ENCODE results near the gene FBXL7. TPM values are rescaled to one million over a fixed set of nuclear protein-coding genes. Genes with fewer than 3 reads are reported as not detected.

The FBXL7 gene
- total and polyA plus RNA-seq, 2 experiments from 2014 or later, result 4.5 to 15.2 TPM

DNA sequence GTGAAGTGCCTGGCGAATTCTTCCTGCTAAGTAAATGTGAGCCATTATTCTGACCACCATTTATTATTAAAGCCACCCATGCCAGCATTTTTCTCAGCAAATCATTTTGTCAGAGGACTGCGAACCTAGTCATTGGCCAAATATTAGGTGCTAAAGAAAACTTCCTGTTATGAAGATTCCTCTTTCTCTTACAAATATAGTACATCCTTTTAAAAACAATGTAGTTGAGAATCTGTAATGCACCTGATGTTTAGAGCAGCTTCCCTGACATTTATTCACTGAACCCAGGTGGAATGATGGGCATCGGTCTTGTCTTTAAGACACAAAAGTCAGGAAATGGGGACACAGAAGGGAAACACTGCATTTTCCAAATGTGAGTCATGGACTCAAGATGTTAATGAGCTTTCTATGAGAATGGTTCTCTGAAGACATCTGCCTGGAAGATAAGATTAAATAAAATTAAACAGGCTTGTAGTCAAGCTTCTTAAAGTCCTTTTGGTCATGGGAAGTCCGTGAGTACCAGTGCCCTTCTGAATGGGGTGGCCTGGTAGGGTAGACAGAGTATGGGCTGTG, 290.6 kb downstream of the FBXL7 start:
- no peaks in the 10 kb centered on the region for H3K36me3 Mint-ChIP-seq (ENCODE audit: low read depth)
- no peak overlapping the region for H3K4me3 Mint-ChIP-seq
- H3K27ac Mint-ChIP-seq, result no peak overlapping the region
- H3K4me2 ChIP-seq, result no peak overlapping the region
- no peak overlapping the region for H3K27ac ChIP-seq (ENCODE audit: low read depth)
- TF ChIP-seq EZH2phosphoT487 (IDR thresholded peaks at IDR 0.05; ENCODE audit: unreplicated experiment) (no peak), CREB1 (CRISPR knock-in tag; IDR thresholded peaks at IDR 0.05; ENCODE audit: low read depth) (no peak), EZH2 (IDR thresholded peaks at IDR 0.05; ENCODE audit: low read depth, unreplicated experiment) (no peak), ZNF114 (CRISPR knock-in tag; IDR thresholded peaks at IDR 0.05) (no peak), NANOG (IDR thresholded peaks at IDR 0.05; ENCODE audit: borderline replicate concordance) (no peak), STAT1 (IDR thresholded peaks at IDR 0.05; ENCODE audit: unreplicated experiment) (no peak), POLR2AphosphoS5 (IDR thresholded peaks at IDR 0.05; ENCODE audit: low read depth) (no peak), REST (IDR thresholded peaks at IDR 0.05; ENCODE audit: unreplicated experiment) (no peak), ETS1 (IDR thresholded peaks at IDR 0.05) (no peak), ZNF331 (CRISPR knock-in tag; IDR thresholded peaks at IDR 0.05; ENCODE audit: low read depth) (no peak)
- TF ChIP-seq, protein P1, sequence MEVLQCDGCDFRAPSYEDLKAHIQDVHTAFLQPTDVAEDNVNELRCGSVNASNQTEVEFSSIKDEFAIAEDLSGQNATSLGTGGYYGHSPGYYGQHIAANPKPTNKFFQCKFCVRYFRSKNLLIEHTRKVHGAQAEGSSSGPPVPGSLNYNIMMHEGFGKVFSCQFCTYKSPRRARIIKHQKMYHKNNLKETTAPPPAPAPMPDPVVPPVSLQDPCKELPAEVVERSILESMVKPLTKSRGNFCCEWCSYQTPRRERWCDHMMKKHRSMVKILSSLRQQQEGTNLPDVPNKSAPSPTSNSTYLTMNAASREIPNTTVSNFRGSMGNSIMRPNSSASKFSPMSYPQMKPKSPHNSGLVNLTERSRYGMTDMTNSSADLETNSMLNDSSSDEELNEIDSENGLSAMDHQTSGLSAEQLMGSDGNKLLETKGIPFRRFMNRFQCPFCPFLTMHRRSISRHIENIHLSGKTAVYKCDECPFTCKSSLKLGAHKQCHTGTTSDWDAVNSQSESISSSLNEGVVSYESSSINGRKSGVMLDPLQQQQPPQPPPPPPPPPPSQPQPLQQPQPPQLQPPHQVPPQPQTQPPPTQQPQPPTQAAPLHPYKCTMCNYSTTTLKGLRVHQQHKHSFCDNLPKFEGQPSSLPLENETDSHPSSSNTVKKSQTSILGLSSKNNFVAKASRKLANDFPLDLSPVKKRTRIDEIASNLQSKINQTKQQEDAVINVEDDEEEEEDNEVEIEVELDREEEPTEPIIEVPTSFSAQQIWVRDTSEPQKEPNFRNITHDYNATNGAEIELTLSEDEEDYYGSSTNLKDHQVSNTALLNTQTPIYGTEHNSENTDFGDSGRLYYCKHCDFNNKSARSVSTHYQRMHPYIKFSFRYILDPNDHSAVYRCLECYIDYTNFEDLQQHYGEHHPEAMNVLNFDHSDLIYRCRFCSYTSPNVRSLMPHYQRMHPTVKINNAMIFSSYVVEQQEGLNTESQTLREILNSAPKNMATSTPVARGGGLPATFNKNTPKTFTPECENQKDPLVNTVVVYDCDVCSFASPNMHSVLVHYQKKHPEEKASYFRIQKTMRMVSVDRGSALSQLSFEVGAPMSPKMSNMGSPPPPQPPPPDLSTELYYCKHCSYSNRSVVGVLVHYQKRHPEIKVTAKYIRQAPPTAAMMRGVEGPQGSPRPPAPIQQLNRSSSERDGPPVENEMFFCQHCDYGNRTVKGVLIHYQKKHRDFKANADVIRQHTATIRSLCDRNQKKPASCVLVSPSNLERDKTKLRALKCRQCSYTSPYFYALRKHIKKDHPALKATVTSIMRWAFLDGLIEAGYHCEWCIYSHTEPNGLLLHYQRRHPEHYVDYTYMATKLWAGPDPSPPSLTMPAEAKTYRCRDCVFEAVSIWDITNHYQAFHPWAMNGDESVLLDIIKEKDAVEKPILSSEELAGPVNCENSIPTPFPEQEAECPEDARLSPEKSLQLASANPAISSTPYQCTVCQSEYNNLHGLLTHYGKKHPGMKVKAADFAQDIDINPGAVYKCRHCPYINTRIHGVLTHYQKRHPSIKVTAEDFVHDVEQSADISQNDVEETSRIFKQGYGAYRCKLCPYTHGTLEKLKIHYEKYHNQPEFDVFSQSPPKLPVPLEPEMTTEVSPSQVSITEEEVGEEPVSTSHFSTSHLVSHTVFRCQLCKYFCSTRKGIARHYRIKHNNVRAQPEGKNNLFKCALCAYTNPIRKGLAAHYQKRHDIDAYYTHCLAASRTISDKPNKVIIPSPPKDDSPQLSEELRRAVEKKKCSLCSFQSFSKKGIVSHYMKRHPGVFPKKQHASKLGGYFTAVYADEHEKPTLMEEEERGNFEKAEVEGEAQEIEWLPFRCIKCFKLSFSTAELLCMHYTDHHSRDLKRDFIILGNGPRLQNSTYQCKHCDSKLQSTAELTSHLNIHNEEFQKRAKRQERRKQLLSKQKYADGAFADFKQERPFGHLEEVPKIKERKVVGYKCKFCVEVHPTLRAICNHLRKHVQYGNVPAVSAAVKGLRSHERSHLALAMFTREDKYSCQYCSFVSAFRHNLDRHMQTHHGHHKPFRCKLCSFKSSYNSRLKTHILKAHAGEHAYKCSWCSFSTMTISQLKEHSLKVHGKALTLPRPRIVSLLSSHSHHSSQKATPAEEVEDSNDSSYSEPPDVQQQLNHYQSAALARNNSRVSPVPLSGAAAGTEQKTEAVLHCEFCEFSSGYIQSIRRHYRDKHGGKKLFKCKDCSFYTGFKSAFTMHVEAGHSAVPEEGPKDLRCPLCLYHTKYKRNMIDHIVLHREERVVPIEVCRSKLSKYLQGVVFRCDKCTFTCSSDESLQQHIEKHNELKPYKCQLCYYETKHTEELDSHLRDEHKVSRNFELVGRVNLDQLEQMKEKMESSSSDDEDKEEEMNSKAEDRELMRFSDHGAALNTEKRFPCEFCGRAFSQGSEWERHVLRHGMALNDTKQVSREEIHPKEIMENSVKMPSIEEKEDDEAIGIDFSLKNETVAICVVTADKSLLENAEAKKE (CRISPR knock-in tag; IDR thresholded peaks at IDR 0.05), result no peak
- TF ChIP-seq, protein P2, sequence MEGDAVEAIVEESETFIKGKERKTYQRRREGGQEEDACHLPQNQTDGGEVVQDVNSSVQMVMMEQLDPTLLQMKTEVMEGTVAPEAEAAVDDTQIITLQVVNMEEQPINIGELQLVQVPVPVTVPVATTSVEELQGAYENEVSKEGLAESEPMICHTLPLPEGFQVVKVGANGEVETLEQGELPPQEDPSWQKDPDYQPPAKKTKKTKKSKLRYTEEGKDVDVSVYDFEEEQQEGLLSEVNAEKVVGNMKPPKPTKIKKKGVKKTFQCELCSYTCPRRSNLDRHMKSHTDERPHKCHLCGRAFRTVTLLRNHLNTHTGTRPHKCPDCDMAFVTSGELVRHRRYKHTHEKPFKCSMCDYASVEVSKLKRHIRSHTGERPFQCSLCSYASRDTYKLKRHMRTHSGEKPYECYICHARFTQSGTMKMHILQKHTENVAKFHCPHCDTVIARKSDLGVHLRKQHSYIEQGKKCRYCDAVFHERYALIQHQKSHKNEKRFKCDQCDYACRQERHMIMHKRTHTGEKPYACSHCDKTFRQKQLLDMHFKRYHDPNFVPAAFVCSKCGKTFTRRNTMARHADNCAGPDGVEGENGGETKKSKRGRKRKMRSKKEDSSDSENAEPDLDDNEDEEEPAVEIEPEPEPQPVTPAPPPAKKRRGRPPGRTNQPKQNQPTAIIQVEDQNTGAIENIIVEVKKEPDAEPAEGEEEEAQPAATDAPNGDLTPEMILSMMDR (conservative IDR thresholded peaks at IDR 0.05; ENCODE audit: low read depth in 2 of 2), result no peak
- no peak overlapping the region for H3K4me3 ChIP-seq
- H3K79me2 ChIP-seq (replicated peaks; ENCODE audit: insufficient read depth), result peaks cover under 1% of the 10 kb centered on the region; the same call in 1 of the 2 replicates
- no peaks in the 10 kb centered on the region for H3K36me3 ChIP-seq (ENCODE audit: insufficient read depth)
- ATAC-seq (no peak), DNase-seq (ENCODE audit: low spot score) (no peak)
- H3K27me3 ChIP-seq (ENCODE audit: insufficient read depth), result no peaks in the 10 kb centered on the region
- H3K4me1 ChIP-seq (ENCODE audit: insufficient read depth), result peaks cover 20% of the 10 kb centered on the region
- no peaks in the 10 kb centered on the region for H4K20me1 ChIP-seq (replicated peaks; ENCODE audit: insufficient read depth)
- H3K27me3 Mint-ChIP-seq (ENCODE audit: insufficient read depth, low read depth, poor library complexity), result peaks cover 2% of the 10 kb centered on the region
- H3K9me2 ChIP-seq (ENCODE audit: insufficient read depth), result peaks cover 11% of the 10 kb centered on the region; the same call in 1 of the 2 replicates
- H3K9me3 Mint-ChIP-seq, result no peaks in the 10 kb centered on the region
- H3F3A ChIP-seq (replicated peaks; ENCODE audit: low read depth), result no peaks in the 10 kb centered on the region
- no peak overlapping the region for H2AFZ ChIP-seq
- H3K4me1 Mint-ChIP-seq, result peaks cover 22% of the 10 kb centered on the region
